HUDEP-2 (cell line): ENCODE results near the gene C4BPA.

ENCODE experiments used
- DNase-seq, 76 experiments: peaks; one replicate each; lab custom pipeline; 2025; ENCODE audit not compliant: unreplicated experiment in 76 of 76; lab: John Stamatoyannopoulos, UW

Gene C4BPA

GRCh38 chr1:207174913-207175312 is 70.9 kb downstream of the C4BPA start:
- no peak for DNase-seq

- no peak for DNase-seq
These were observed 75.0 kb downstream of the C4BPA start for GRCh38 chr1:207179036-207179435.

- peak in 1 of 76 experiments; percentile 4 for DNase-seq
These were observed 77.8 kb downstream of the C4BPA start for GRCh38 chr1:207181847-207182246.

GRCh38 chr1:207186503-207186902 is 82.5 kb downstream of the C4BPA start:
- DNase-seq = no peak

DNA sequence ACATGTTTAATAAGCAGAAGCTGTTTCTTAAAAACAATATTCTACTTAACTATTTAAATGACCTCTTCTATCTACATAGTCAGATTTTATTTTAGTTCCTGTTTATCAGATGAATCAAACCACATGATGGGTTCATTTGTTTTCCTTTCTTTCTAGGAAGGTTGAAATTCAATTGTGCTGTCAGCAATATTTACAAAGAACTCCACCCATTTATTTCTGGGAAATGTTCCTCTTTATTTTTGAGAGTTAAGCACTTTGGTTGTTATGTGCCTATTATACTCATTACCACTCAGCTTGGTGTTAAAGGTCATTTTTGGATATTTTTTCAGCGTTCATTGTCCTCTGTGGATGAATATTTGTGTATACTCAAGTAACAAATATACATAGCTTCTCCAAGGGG is 84.9 kb downstream of the C4BPA start:
- no peak for DNase-seq

DNA sequence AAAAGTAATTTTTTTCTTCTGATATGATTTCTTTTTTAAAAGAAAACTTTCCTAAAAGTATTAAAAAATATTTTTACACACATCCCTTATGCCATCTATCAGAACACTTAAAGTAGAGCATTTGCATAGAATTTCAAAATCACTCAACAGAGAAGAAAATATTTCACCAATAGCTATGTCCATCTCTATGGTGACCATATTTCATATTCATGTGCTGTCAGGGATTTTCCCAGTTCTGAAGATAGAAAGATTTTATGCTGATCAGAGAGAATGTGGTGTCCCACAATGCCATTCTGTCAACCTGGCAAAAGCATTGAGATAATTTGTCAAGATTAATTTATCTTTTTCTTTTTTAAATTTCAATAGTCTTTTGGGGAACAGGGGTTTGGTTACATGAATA is 87.0 kb downstream of the C4BPA start:
- DNase-seq = no peak

GRCh38 chr1:207191776-207192175 is 87.7 kb downstream of the C4BPA start:
- DNase-seq = no peak

GRCh38 chr1:207194197-207194596 is 90.2 kb downstream of the C4BPA start:
- DNase-seq = no peak
